ENCODE results near the gene SLC35B1. TPM values are rescaled to one million over a fixed set of nuclear protein-coding genes. Genes with fewer than 3 reads are reported as not detected.

The SLC35B1 gene
- total RNA-seq, 2 donors from 2014 or later = 59.4 to 80.5 TPM

DNA sequence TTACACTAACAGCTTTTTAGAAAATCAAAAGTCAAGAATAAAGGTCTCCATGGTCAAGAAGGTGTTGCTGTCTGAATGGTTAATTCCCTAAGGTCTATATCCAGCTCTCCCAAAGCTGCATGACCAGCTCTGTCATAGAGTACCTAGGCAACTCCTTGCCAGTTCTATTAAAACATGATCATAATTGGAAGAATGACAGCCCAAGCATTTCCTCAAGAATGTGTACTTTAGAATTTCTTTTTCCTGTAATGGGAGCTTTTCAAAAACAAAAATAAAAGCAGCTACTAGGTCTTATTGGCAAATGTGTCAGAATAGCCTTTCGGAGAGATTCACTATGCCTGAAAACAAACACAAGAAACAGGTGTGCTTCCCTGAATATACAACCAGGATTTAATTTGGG lies 37.8 kb downstream of the SLC35B1 start:
- TF ChIP-seq, protein P1, sequence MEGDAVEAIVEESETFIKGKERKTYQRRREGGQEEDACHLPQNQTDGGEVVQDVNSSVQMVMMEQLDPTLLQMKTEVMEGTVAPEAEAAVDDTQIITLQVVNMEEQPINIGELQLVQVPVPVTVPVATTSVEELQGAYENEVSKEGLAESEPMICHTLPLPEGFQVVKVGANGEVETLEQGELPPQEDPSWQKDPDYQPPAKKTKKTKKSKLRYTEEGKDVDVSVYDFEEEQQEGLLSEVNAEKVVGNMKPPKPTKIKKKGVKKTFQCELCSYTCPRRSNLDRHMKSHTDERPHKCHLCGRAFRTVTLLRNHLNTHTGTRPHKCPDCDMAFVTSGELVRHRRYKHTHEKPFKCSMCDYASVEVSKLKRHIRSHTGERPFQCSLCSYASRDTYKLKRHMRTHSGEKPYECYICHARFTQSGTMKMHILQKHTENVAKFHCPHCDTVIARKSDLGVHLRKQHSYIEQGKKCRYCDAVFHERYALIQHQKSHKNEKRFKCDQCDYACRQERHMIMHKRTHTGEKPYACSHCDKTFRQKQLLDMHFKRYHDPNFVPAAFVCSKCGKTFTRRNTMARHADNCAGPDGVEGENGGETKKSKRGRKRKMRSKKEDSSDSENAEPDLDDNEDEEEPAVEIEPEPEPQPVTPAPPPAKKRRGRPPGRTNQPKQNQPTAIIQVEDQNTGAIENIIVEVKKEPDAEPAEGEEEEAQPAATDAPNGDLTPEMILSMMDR (conservative IDR thresholded peaks at IDR 0.05) = no peak
- Histone ChIP-seq H3K36me3 (ENCODE audit: control insufficient read depth, insufficient read depth, low read length) (peaks cover 5% of the 10 kb centered on the region), H3K9me3 (ENCODE audit: control insufficient read depth, low read length) (no peaks in the 10 kb centered on the region), H3K9ac (ENCODE audit: extremely low read depth, low read length, poor library complexity, severe bottlenecking) (no peak overlapping the region), H3K27ac (ENCODE audit: low read depth, low read length) (no peak overlapping the region), H3K27me3 (ENCODE audit: control insufficient read depth, insufficient read depth, low read length, poor library complexity, severe bottlenecking) (no peaks in the 10 kb centered on the region), H3K4me1 (ENCODE audit: control insufficient read depth, insufficient read depth, low read length) (no peaks in the 10 kb centered on the region), H3K4me3 (ENCODE audit: low read length) (no peak overlapping the region)
- Mint-ChIP-seq H3K9me3 (no peaks in the 10 kb centered on the region), H3K36me3 (ENCODE audit: low read depth) (peaks cover 28% of the 10 kb centered on the region), H3K27me3 (ENCODE audit: insufficient read depth) (no peaks in the 10 kb centered on the region), H3K4me1 (peaks cover 3% of the 10 kb centered on the region), H3K4me3 (no peak overlapping the region), H3K27ac (no peak overlapping the region)
- 100% methylated on average over 1 of the region's 1 CpG for WGBS, 2 experiments (ENCODE audit: insufficient coverage in 1 of 2, insufficient read length in 1 of 2)
- no peak for DNase-seq

DNA sequence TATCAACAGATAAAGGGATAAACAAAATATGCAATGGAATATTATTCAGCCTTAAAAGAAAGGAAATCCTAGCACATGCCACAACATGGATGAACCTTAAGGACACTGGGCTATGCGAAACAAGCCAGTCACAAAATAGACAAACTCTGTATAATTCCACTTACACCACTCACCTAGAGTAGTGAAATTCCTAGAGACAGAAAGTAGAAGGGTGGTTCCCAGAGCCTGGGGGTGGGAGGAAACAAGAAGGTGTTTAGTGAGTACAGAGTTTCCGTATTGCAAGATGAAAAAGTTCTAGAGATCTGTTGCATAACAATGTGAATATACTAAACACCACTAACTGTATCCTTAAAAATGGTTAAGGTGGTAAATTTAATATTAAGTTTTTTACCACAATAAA lies 39.9 kb downstream of the SLC35B1 start:
- no peaks in the 10 kb centered on the region for H3K4me1 Mint-ChIP-seq
- peaks cover 37% of the 10 kb centered on the region for H3K36me3 Mint-ChIP-seq (ENCODE audit: low read depth)
- no peak overlapping the region for H3K4me3 Mint-ChIP-seq
- Histone ChIP-seq H3K9me3 (ENCODE audit: control insufficient read depth, low read length) (peaks cover 15% of the 10 kb centered on the region), H3K27me3 (ENCODE audit: control insufficient read depth, insufficient read depth, low read length, poor library complexity, severe bottlenecking) (no peaks in the 10 kb centered on the region), H3K36me3 (ENCODE audit: control insufficient read depth, insufficient read depth, low read length) (peaks cover 18% of the 10 kb centered on the region), H3K27ac (ENCODE audit: low read depth, low read length) (no peak overlapping the region), H3K9ac (ENCODE audit: extremely low read depth, low read length, poor library complexity, severe bottlenecking) (no peak overlapping the region), H3K4me1 (ENCODE audit: control insufficient read depth, insufficient read depth, low read length) (no peaks in the 10 kb centered on the region), H3K4me3 (ENCODE audit: low read length) (no peak overlapping the region)
- H3K9me3 Mint-ChIP-seq = peaks cover 6% of the 10 kb centered on the region
- no peak for DNase-seq
- H3K27me3 Mint-ChIP-seq (ENCODE audit: insufficient read depth) = no peaks in the 10 kb centered on the region
- TF ChIP-seq, protein P1 (conservative IDR thresholded peaks at IDR 0.05) = no peak
- no peak overlapping the region for H3K27ac Mint-ChIP-seq
- WGBS, 2 experiments (ENCODE audit: insufficient coverage in 1 of 2, insufficient read length in 1 of 2) = no CpG with 5 or more reads among the region's 2 CpGs

DNA sequence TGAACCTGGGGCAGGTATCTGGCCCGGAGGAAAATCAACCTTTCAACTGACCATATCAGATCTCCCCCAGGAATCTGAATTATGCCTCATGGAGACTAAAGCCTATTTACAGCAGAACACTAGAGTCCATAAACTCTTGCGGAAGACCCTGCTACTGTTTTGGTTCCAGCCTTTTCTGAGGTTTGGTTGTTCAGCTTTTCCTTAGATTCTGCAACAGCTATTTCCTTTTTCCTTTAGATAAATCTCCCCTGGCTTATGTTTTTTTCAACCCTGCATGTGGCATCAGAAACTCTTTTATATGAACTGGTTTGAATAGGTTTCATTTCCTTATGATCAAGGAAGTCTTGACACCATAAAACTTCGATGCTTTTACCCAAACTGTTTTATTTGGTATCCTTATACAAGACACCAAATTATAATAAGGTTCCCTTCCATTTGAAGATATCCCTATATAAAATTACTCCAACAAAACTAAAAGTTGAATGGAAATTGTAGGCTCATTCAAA lies 43.0 kb downstream of the SLC35B1 start:
- H3K36me3 Mint-ChIP-seq (ENCODE audit: low read depth) = peaks cover 47% of the 10 kb centered on the region
- no peak overlapping the region for H3K4me3 ChIP-seq (ENCODE audit: low read length)
- peaks cover 20% of the 10 kb centered on the region for H3K36me3 ChIP-seq (ENCODE audit: control insufficient read depth, insufficient read depth, low read length)
- no peak overlapping the region for H3K27ac ChIP-seq (ENCODE audit: low read depth, low read length)
- no peaks in the 10 kb centered on the region for H3K27me3 Mint-ChIP-seq (ENCODE audit: insufficient read depth)
- no peaks in the 10 kb centered on the region for H3K4me1 ChIP-seq (ENCODE audit: control insufficient read depth, insufficient read depth, low read length)
- TF ChIP-seq, protein P1 (conservative IDR thresholded peaks at IDR 0.05) = no peak
- no peaks in the 10 kb centered on the region for H3K27me3 ChIP-seq (ENCODE audit: control insufficient read depth, insufficient read depth, low read length, poor library complexity, severe bottlenecking)
- peaks cover 17% of the 10 kb centered on the region for H3K9me3 ChIP-seq (ENCODE audit: control insufficient read depth, low read length)
- H3K4me3 Mint-ChIP-seq = no peak overlapping the region
- H3K4me1 Mint-ChIP-seq = no peaks in the 10 kb centered on the region
- H3K27ac Mint-ChIP-seq = no peak overlapping the region
- DNase-seq = no peak
- no peak overlapping the region for H3K9ac ChIP-seq (ENCODE audit: extremely low read depth, low read length, poor library complexity, severe bottlenecking)
- peaks cover 6% of the 10 kb centered on the region for H3K9me3 Mint-ChIP-seq
- WGBS, 2 experiments (ENCODE audit: insufficient coverage in 1 of 2, insufficient read length in 1 of 2) = 92 to 100% methylated on average over 3 of the region's 3 CpGs

Measured in endodermal cell (in vitro differentiated cells).